NAMALWA (cell line): ENCODE results near the gene BBS9.
A peak's percentile ranks its signal among the peaks of the same experiment; 100 is the strongest.

Experiments used
- DNase-seq: peaks from one replicate; pipeline ENCODE4 v3.0.0-alpha.2; 2015; ENCODE audit warnings: low spot score

BBS9 gene

GRCh38 chr7:33127085-33127484 lies 2.3 kb upstream of the BBS9 start:
- DNase-seq: no peak

GRCh38 chr7:33128631-33128989 lies 754 bp upstream of the BBS9 start:
- no peak for DNase-seq

GRCh38 chr7:33129806-33130153 lies 416 bp downstream of the BBS9 start:
- DNase-seq: no peak

- no peak for DNase-seq
Observed at GRCh38 chr7:33130184-33130583, 820 bp downstream of the BBS9 start.

- DNase-seq: no peak
Observed at GRCh38 chr7:33137103-33137502, 7.7 kb downstream of the BBS9 start.

- DNase-seq: no peak
Observed at GRCh38 chr7:33142585-33142984, 13.2 kb downstream of the BBS9 start.

- no peak for DNase-seq
Observed at GRCh38 chr7:33143996-33144718, 14.8 kb downstream of the BBS9 start.

GRCh38 chr7:33145156-33145555 lies 15.8 kb downstream of the BBS9 start:
- DNase-seq: no peak

GRCh38 chr7:33152087-33152486 lies 22.7 kb downstream of the BBS9 start:
- no peak for DNase-seq

- no peak for DNase-seq
Observed at GRCh38 chr7:33155811-33156210, 26.4 kb downstream of the BBS9 start.

GRCh38 chr7:33156441-33156840 lies 27.1 kb downstream of the BBS9 start:
- no peak for DNase-seq

- DNase-seq: no peak
Observed at GRCh38 chr7:33157311-33157710, 27.9 kb downstream of the BBS9 start.

GRCh38 chr7:33157781-33158180 lies 28.4 kb downstream of the BBS9 start:
- DNase-seq: no peak

GRCh38 chr7:33177876-33178275 lies 48.5 kb downstream of the BBS9 start:
- no peak for DNase-seq

- DNase-seq: no peak
Observed at GRCh38 chr7:33179519-33179918, 50.2 kb downstream of the BBS9 start.

GRCh38 chr7:33183504-33183903 lies 54.1 kb downstream of the BBS9 start:
- DNase-seq: no peak

GRCh38 chr7:33184828-33185227 lies 55.5 kb downstream of the BBS9 start:
- no peak for DNase-seq

GRCh38 chr7:33185786-33186185 lies 56.4 kb downstream of the BBS9 start:
- DNase-seq: peak; percentile 79

- DNase-seq: no peak
Observed at GRCh38 chr7:33186192-33186591, 56.8 kb downstream of the BBS9 start.

GRCh38 chr7:33190688-33191304 lies 61.4 kb downstream of the BBS9 start:
- DNase-seq: no peak

GRCh38 chr7:33191340-33191739 lies 62.0 kb downstream of the BBS9 start:
- peak; percentile 44 for DNase-seq

- DNase-seq: no peak
Observed at GRCh38 chr7:33192695-33193291, 63.4 kb downstream of the BBS9 start.

- peak; percentile 19 for DNase-seq
Observed at GRCh38 chr7:33193308-33193864, 64.0 kb downstream of the BBS9 start.
